ENCODE measurements around the gene ZNF256. TPM values are rescaled to one million over a fixed set of nuclear protein-coding genes. Genes with fewer than 3 reads are reported as not detected.

The ZNF256 gene
- total RNA-seq, 1 donor from 2014 or later, result 5.0 TPM

DNA sequence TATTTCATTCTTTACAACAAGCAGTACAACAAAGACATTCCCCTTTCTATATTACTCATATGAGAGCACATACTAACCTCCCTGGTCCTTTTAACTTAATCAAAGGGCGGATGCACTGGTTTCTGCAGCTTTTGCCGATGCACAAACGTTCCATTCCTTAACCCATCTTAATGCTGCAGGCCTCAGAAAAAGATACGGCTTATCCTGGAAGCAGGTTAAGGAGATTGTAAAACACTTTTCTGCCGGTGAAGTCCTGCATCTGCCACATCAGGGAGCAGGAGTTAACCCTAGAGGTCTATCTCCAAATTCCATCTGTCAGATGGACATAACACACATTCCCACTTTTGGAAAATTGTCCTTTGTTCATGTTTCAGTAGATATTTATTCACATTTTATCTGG is 47.2 kb downstream of the ZNF256 start:
- no peak for DNase-seq (ENCODE audit: extremely low read depth, low read depth, low spot score)

Other genes with a start within 250 kb of the ZNF256 start
- gene ZNF154, start 238.5 kb downstream of the ZNF256 start, total RNA-seq, result 1.1 and 4.2 TPM in 2 replicates
- 4.4 and 5.4 TPM in 2 replicates for gene ZNF671, start 220.1 kb downstream of the ZNF256 start, total RNA-seq
- gene ZNF776, start 200.9 kb downstream of the ZNF256 start, total RNA-seq, result 8.3 and 13.6 TPM in 2 replicates
- gene ZNF586, start 178.0 kb downstream of the ZNF256 start, total RNA-seq, result 13.3 and 14.2 TPM in 2 replicates
- gene ZNF552, start 132.8 kb downstream of the ZNF256 start, total RNA-seq, result 2.7 and 4.3 TPM in 2 replicates
- gene ZNF587B, start 117.4 kb downstream of the ZNF256 start, total RNA-seq, result 7.1 and 17.7 TPM in 2 replicates
- 20.6 and 30.7 TPM in 2 replicates for gene ZNF587, start 97.8 kb downstream of the ZNF256 start, total RNA-seq
- 3.9 and 11.7 TPM in 2 replicates for gene ZNF814, start 58.7 kb downstream of the ZNF256 start, total RNA-seq
- 7.2 and 8.6 TPM in 2 replicates for gene ZNF417, start 31.1 kb downstream of the ZNF256 start, total RNA-seq
- gene ZNF418, start 12.3 kb downstream of the ZNF256 start, total RNA-seq, result 4.3 and 6.3 TPM in 2 replicates
- gene C19orf18, start 26.8 kb upstream of the ZNF256 start, total RNA-seq, result not detected in 2 replicates
- gene ZNF606, start 55.1 kb upstream of the ZNF256 start, total RNA-seq, result 10.1 and 26.8 TPM in 2 replicates
- gene ZSCAN1, start 86.3 kb upstream of the ZNF256 start, total RNA-seq, result not detected in 2 replicates
- gene ZNF135, start 111.6 kb upstream of the ZNF256 start, total RNA-seq, result 1.2 and 2.4 TPM in 2 replicates
- gene ZSCAN18, start 150.5 kb upstream of the ZNF256 start, total RNA-seq, result 41.4 and 54.5 TPM in 2 replicates
- gene ZNF329, start 203.1 kb upstream of the ZNF256 start, total RNA-seq, result 8.5 and 11.7 TPM in 2 replicates
- 20.6 and 33.3 TPM in 2 replicates for gene ZNF274, start 235.4 kb upstream of the ZNF256 start, total RNA-seq